ENCODE results near the gene UBE2S.

- TF ChIP-seq CTCF (conservative IDR thresholded peaks at IDR 0.05; ENCODE audit: low read length): no peak
- no peak for TF ChIP-seq EZH2phosphoT487 (IDR thresholded peaks at IDR 0.05; ENCODE audit: borderline replicate concordance)
Observed at GRCh38 chr19:55391702-55392615, 15.6 kb downstream of the UBE2S start.
